Upper lobe of left lung (tissue), 4 donors: ENCODE data around the gene PLPPR1.

Experiments used
- CTCF ChIP-seq, 6 experiments: fragments of 450-650 bp in 4 of 6; fragments of 200-600 bp in 2 of 6; sonication (generic) in 2 of 6; IDR thresholded peaks; one replicate each; pipeline ENCODE4 v1.5.1; 2016 to 2019; ENCODE audit warnings: antibody characterized with exemption in 6 of 6
- EP300 ChIP-seq, 4 donors: sonication (generic); formaldehyde crosslinking; IDR thresholded peaks; one replicate each; pipeline ENCODE4 v1.5.1; 2017; ENCODE audit warnings: antibody characterized with exemption in 4 of 4, control low read depth in 2 of 4
- POLR2A ChIP-seq, 4 donors: fragments of 450-650 bp; IDR thresholded peaks; one replicate each; pipeline ENCODE4 v1.5.1; 2016 to 2017; ENCODE audit warnings: antibody characterized with exemption in 4 of 4, mild to moderate bottlenecking in 2 of 4

- TF ChIP-seq EP300 (IDR thresholded peaks at IDR 0.05) = no peak
- TF ChIP-seq POLR2A (IDR thresholded peaks at IDR 0.05) = no peak
- no peak for TF ChIP-seq CTCF (IDR thresholded peaks at IDR 0.05)
Measured at GRCh38 chr9:101247297-101247696, 218.8 kb downstream of the PLPPR1 start.
